GM21360 (cell line): ENCODE measurements around the gene SCYGR3.

Experiments
- ATAC-seq: cut with Tn5 transposase; IDR thresholded peaks from one replicate; pipeline ENCODE4 v1.9.1; 2021; ENCODE audit warnings: mild to moderate bottlenecking, moderate library complexity; ENCODE audit not compliant: unreplicated experiment

Gene SCYGR3

DNA sequence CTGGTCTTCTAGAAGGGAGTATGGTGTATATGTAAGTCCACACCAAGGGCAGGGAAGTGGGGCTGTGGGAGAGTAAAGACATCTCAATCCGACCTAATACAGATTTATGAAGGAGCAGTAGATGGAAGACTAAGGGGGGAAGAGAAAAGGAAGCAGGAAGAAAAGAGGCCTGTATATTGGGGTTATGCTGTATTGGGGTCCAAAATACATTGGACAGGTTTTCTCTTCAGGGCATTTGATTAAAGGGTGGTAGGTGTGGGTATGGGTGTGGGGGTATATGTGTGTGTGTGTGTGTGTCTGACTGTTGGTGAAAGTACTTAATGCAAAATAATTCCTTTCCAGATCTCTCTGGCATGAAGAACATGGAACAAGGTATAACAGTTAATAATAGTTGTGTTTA is 49.6 kb downstream of the SCYGR3 start:
- ATAC-seq: no peak
